GM12878 (cell line): ENCODE data around the gene LRWD1. TPM values are rescaled to one million over a fixed set of nuclear protein-coding genes. Genes with fewer than 3 reads are reported as not detected.

Experiments
- ATF3 ChIP-seq: IDR thresholded peaks from 2 replicates; pipeline ENCODE4 v1.6.1; 2011; ENCODE audit warnings: low read depth, mild to moderate bottlenecking, low read length, moderate library complexity, borderline replicate concordance; ENCODE audit errors: extremely low read depth
- BCL3 ChIP-seq: IDR thresholded peaks from 2 replicates; pipeline ENCODE4 v1.6.1; 2011; ENCODE audit warnings: borderline replicate concordance, low read depth, mild to moderate bottlenecking, moderate library complexity, low read length; ENCODE audit not compliant: insufficient read depth, poor library complexity, severe bottlenecking
- BHLHE40 ChIP-seq, 2 experiments: fragments of 450-650 bp in 1 of 2; IDR thresholded peaks; 2 replicates each; pipeline ENCODE4 v1.6.1; 2011 to 2017; ENCODE audit warnings: low read depth in 2 of 2, borderline replicate concordance in 1 of 2, improper control_type of control experiment in 1 of 2, low read length in 1 of 2, mild to moderate bottlenecking in 1 of 2
- CBFB ChIP-seq: IDR thresholded peaks from 2 replicates; pipeline ENCODE4 v1.6.1; 2016; ENCODE audit warnings: antibody characterized with exemption, low read depth
- E4F1 ChIP-seq: fragments of 450-650 bp; IDR thresholded peaks from 2 replicates; pipeline ENCODE4 v1.6.1; 2018; ENCODE audit warnings: borderline replicate concordance, mild to moderate bottlenecking; ENCODE audit not compliant: partially characterized antibody
- IRF5 ChIP-seq: fragments of 450-650 bp; IDR thresholded peaks from 2 replicates; pipeline ENCODE4 v1.6.1; 2017; ENCODE audit warnings: borderline replicate concordance
- MAX ChIP-seq: IDR thresholded peaks from 2 replicates; pipeline ENCODE4 v1.6.1; 2012; ENCODE audit warnings: low read depth, low read length, improper control_type of control experiment
- MEF2B ChIP-seq: fragments of 450-650 bp; IDR thresholded peaks from 2 replicates; pipeline ENCODE4 v1.6.1; 2018; ENCODE audit warnings: mild to moderate bottlenecking, moderate library complexity; ENCODE audit not compliant: partially characterized antibody, poor library complexity, severe bottlenecking
- MTA3 ChIP-seq: IDR thresholded peaks from 2 replicates; pipeline ENCODE4 v1.6.1; 2012; ENCODE audit warnings: low read length, inconsistent platforms, borderline replicate concordance
- MXI1 ChIP-seq: fragments of 150-350 bp; IDR thresholded peaks from 2 replicates; pipeline ENCODE4 v1.6.1; 2011; ENCODE audit warnings: low read depth, mild to moderate bottlenecking, inconsistent platforms, low read length, improper control_type of control experiment
- NBN ChIP-seq: fragments of 450-650 bp; IDR thresholded peaks from 2 replicates; pipeline ENCODE4 v1.6.1; 2016
- NR2F1 ChIP-seq: fragments of 450-650 bp; conservative IDR thresholded peaks from 2 replicates; pipeline ENCODE4 v1.6.1; 2017; ENCODE audit warnings: mild to moderate bottlenecking
- REST ChIP-seq: IDR thresholded peaks from 2 replicates; pipeline ENCODE4 v1.6.1; 2012; ENCODE audit warnings: mild to moderate bottlenecking, low read depth, low read length
- RUNX3 ChIP-seq: IDR thresholded peaks from 2 replicates; pipeline ENCODE4 v1.6.1; 2012; ENCODE audit warnings: low read length, inconsistent platforms
- SPI1 ChIP-seq: IDR thresholded peaks from 2 replicates; pipeline ENCODE4 v1.6.1; 2011; ENCODE audit warnings: low read depth, mild to moderate bottlenecking, low read length, moderate library complexity, borderline replicate concordance; ENCODE audit not compliant: insufficient read depth
- SUZ12 ChIP-seq: fragments of 200-600 bp; sonication (generic); IDR thresholded peaks from one replicate; pipeline ENCODE4 v1.6.1; 2018; ENCODE audit warnings: antibody characterized with exemption, mild to moderate bottlenecking; ENCODE audit not compliant: unreplicated experiment
- ZNF207 ChIP-seq: fragments of 450-650 bp; IDR thresholded peaks from 2 replicates; pipeline ENCODE4 v1.6.1; 2014; ENCODE audit warnings: antibody characterized with exemption, mild to moderate bottlenecking, borderline replicate concordance
- polyA plus RNA-seq, 11 experiments: library from polyadenylated mRNA; depleted of rRNA in 4 of 11; unstranded in 6 of 11; stranded (reverse) in 5 of 11; fragments of >200 nt; fragmentation: Nextera tagmentation in 4 of 11; fragmentation: Illumina TruSeq in 1 of 11; extraction: Ambion mirVana in 4 of 11; extraction: Trizol in 1 of 11; gene quantifications; 1 replicate in 1 of 11; 2 replicates in 10 of 11; pipeline versions ENCODE4 v1.2.1 to v1.2.3, GENCODE V29; 2011 to 2016; ENCODE audit warnings: inconsistent platforms in 2 of 11, missing spikeins in 2 of 11, low read depth in 1 of 11
- total RNA-seq, 4 experiments: library from RNA; depleted of rRNA in 3 of 4; stranded (reverse); fragments of >200 nt in 3 of 4; fragmentation: Illumina TruSeq in 1 of 4; extraction: Trizol in 1 of 4; gene quantifications; 2 replicates each; pipeline versions ENCODE4 v1.2.1 to v1.2.3, GENCODE V29; 2013 to 2021

Gene LRWD1
- total and polyA plus RNA-seq, 10 of the 15 experiments (the other 5 are each of a cell fraction or from before 2014, with no cell fraction given): 0.40 to 64.4 (median 26.1) TPM

GRCh38 chr7:102415685-102416225 is 49.0 kb upstream of the LRWD1 start (continued):
- TF ChIP-seq MTA3: no peak
- TF ChIP-seq SUZ12: no peak
- TF ChIP-seq E4F1: no peak
- peak; percentile 56; the same call in 1 of the 2 replicates for TF ChIP-seq MXI1
- TF ChIP-seq BHLHE40 (IDR thresholded peaks at IDR 0.05; ENCODE audit: borderline replicate concordance in 1 of 2, low read depth in 2 of 2, low read length in 1 of 2): peak; percentile 49 to 77; a peak in 3 of 4 replicates
- TF ChIP-seq REST: no peak
- TF ChIP-seq BCL3: no peak
- TF ChIP-seq MEF2B: peak; percentile 20
- TF ChIP-seq CBFB: no peak
- no peak for TF ChIP-seq ATF3
- TF ChIP-seq NBN: peak; percentile 34; the same call in 1 of the 2 replicates
- 0 out of 2 replicates have a peak, but pooled peaks have one; percentile 4 for TF ChIP-seq SPI1
- peak; percentile 70 for TF ChIP-seq MAX
- peak; percentile 37; the same call in 1 of the 2 replicates for TF ChIP-seq IRF5
- TF ChIP-seq NR2F1: no peak
- no peak for TF ChIP-seq ZNF207
- peak; percentile 61 for TF ChIP-seq RUNX3
